GM19463 (cell line): ENCODE data around the gene FBXO22.

Source experiments
- ATAC-seq: cut with Tn5 transposase; IDR thresholded peaks from one replicate; pipeline ENCODE4 v1.9.1; 2021; ENCODE audit warnings: mild to moderate bottlenecking, moderate library complexity; ENCODE audit not compliant: unreplicated experiment

Gene FBXO22

GRCh38 chr15:75918135-75918534 lies 14.5 kb downstream of the FBXO22 start:
- no peak for ATAC-seq

GRCh38 chr15:75920079-75920478 lies 16.4 kb downstream of the FBXO22 start:
- no peak for ATAC-seq

DNA sequence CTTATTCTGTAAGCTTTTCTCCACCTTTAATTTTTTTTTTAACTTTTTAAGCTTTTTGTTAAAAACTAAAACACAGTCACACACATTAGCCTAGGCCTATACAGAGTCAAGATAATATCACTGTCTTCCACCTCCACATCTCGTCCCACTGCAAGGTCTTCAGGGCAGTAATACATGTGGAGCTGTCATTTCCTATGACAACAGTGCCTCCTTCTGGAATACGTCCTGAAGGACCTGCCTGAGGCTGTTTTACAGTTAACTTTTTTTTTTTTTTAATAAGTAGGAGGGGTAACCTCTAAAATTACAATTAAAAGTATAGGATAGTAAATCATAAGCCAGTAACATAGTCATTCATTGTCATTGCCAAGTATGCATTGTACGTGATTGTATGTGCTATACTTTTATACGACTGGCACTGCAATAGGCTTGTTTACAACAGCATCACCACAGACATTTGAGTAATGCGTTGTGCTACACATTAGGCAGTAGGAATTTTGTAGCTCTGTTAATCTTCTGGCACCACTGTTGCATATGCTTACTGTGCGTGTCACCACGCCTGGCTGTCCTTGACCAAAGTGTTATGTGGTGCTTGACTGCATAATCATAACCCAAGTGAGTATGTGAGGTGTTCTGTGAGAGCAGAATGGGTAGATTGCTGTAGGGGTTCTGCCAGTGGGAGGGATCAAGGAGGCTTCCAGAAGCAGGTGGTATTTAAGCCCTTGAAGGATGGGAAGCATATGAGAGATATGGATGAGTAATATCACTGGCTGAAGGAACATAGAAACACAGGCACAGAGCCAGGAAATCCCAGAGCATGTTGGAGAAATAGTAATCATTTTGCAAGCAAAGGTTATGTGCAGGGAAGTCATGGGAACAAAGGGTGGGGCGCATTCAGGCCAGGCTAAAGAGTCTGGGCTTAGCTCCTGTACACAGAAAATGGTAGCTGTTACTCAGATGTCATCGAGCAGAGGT lies 18.3 kb downstream of the FBXO22 start:
- no peak for ATAC-seq

DNA sequence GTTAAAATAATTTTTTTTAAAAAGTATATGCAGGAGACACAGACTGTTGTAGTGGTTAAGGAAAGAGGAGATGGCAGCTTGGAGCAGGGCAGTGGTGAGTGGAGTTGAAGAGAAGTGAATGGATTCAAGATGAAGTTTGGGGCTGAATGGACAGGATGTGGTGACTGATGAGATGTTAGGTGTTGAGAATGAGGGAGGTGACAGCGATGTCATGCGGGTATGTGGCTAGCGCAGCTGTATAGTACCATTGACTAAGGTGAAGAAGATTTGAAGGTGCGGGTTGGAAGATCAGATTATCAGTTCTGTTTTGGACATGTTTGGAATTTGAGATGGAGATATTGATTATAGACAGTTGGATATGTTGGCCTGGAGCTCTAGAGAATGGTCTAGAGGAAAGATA lies 20.1 kb downstream of the FBXO22 start:
- ATAC-seq, result no peak

GRCh38 chr15:75924576-75924975 lies 20.9 kb downstream of the FBXO22 start:
- no peak for ATAC-seq

DNA sequence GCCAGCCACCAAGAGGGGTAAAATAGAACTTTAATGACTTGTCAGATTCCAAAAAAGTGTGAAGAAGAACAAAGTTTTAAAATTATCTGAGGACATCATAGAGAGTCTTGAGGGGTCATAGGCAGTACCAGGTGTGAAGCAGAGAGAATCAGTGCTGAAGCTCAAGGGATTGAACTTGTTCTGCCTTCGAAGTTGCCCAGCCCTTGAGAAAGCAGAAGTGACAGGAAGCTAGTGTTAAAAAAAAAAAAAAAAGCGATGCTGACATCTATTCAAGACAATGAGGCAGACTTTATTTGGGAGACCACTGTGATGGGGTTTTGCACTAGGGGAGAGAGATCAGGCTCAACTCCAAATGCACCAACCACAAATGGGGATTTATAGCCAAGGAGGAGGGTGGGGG lies 21.8 kb downstream of the FBXO22 start:
- no peak for ATAC-seq

GRCh38 chr15:75926931-75927330 lies 23.3 kb downstream of the FBXO22 start:
- ATAC-seq, result no peak

GRCh38 chr15:75927601-75928000 lies 23.9 kb downstream of the FBXO22 start:
- no peak for ATAC-seq

GRCh38 chr15:75928680-75929608 lies 25.3 kb downstream of the FBXO22 start:
- ATAC-seq, result no peak

DNA sequence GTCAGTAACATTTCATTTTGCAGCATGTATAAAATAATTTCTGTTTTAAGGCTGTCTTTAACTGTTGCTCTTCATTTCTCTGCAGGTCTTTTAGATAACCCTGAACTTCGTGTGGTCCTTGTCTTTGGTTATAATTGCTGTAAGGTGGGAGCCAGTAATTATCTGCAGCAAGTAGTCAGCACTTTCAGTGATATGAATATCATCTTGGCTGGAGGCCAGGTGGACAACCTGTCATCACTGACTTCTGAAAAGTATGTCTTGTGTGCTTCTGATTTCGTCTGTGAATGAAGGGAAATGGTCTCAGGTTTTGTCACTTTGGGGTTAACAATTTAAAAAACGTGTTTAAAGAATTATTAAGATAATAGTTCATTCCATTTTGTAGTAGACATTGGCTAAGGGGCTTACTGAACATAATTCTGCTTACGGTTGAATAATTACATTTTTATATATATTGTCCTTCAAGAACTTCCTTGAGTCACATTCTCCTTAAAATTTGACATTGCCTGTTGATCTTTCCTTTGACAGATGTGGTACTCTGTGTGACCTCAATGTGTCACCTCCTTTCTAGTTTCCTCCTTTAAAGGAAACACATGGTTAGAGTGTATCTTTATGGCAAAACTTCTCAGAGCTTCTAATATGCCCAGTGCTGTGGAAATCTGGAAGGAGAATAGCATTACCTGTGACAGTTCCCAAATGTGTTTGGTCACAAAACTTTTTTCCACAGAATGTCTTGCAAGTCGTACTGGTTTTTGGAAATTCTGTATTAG lies 26.3 kb downstream of the FBXO22 start:
- no peak for ATAC-seq

DNA sequence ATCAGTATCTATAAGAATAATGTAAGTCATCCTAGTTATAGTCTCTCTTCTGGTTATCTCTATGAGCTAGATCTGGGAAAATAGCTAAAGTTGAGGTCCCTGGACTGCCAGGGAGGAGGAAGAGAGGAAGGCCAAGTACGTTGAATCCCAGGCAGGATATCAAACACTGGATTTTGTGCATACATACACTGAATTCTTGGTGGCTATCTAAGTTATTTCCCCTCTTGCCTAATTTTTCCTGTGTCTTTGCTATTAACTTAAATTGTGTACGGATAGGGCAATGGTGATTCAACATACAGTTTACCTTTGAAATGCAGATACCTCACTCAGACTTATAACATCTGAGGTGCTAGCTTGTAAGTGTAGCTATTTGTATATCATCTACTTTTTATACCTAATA lies 27.2 kb downstream of the FBXO22 start:
- no peak for ATAC-seq

GRCh38 chr15:75942464-75942863 lies 38.8 kb downstream of the FBXO22 start:
- no peak for ATAC-seq

DNA sequence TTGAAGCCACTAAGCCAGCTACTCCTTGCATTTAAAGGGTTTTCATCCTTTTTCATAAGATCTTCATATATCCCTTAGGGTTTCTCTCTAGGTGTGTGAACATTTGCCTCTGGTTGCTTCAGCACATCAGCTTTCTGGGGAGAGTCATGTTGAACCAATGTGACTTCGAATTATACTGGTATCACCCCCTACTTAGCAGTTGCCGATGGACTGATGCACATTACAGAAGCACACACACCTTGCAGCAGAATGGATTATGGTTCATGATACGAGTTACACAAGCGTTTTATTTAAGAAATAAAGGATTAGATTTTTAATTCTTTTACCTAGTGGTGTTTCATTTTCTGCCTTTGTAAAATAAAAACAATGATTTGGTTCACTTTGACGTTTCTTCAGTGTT lies 39.6 kb downstream of the FBXO22 start:
- no peak for ATAC-seq

DNA sequence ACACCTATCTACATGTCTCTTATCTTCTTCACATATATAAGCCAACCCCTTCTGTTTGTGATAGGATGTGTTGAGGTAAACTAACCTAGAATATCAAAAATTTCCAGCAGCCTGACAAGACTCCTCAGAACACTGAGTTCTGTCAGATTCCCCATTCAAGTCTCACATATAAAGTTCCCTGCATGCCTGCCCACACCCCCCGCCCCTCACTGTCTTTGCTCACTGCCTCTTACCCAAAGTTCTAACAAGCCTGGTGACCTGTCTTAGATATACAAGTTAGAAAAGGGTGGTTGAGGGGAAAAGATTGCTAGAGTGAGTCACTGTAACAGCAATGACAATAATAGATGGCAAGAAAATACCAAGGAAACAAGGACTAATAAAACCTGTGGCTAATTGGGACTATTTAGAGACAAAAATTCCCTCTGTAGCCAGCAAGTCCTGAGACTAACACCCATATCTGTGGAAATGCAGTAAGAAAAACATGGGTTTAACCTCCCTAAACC lies 40.1 kb downstream of the FBXO22 start:
- ATAC-seq, result no peak

DNA sequence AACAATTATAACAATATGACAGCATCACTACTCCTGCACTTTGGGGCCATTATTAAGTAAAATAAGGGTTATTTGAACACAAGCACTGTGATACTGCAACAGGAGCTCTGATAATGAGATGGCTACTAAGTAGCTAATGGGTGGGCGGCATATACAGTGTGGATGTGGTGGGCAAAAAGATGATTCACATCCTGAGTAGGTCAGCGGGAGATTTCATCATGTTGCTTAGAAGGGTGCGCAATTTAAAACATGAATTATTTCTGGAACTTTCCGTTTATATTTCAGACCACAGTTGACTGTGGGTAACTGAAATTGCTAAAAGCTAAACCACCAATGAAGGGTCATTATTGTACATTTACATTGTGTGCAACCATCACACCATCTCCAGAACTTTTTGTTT lies 42.3 kb downstream of the FBXO22 start:
- ATAC-seq, result no peak

- ATAC-seq, result no peak
Measured at GRCh38 chr15:75947092-75947491, 43.4 kb downstream of the FBXO22 start.

- ATAC-seq, result no peak
Measured at GRCh38 chr15:75948761-75949296, 45.2 kb downstream of the FBXO22 start.

- no peak for ATAC-seq
Measured at GRCh38 chr15:75952525-75952924, 48.8 kb downstream of the FBXO22 start.

DNA sequence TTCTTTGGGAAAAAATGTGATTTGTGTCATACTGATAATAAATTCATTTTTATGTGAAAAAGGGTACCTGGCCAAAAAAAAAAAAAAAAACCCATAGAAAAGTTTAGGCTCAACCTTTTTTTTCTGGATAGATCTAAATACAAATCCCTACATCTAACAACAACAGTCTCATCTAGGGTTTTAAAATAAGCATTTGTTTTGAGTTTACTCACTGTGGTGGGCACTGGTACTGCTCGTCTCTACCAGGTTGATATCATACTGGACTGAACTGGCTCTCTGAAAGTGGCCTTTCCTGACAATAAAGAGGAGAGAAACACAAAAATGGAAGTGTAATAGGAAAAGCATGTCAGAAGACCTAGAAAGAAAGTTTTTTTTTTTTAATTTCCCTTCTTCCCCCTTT lies 52.0 kb downstream of the FBXO22 start:
- no peak for ATAC-seq

DNA sequence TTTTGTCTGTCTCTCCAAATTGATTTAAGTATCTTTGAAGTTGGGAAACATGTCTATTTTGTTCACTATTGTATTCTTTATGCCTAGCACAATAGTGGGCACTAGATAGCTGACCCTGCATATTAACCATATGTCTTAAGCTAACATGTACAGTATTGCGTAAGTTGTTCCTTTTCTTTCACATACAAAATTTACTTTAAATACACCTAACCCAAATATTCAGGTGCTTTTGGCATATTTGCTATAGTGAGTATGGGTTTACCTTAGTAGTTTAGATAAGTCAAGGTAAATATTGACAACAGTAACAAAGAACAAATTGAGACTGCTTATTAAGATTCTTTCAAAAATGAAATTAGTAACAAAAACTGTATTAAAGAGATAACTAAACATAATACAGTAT lies 57.7 kb downstream of the FBXO22 start:
- no peak for ATAC-seq
